Nephron (organoid): ENCODE results near the gene TTC22.

Experiments used
- H3K27ac Mint-ChIP-seq, 3 experiments: 2 replicates each; pipeline ENCODE4 v1.8.0; 2020; ENCODE audit warnings: mixed read lengths in 3 of 3, mild to moderate bottlenecking in 2 of 3, moderate library complexity in 1 of 3
- H3K27me3 Mint-ChIP-seq: 2 replicates; pipeline ENCODE4 v1.8.0; 2021; ENCODE audit warnings: low read depth, mild to moderate bottlenecking, moderate library complexity, mixed read lengths
- H3K36me3 Mint-ChIP-seq: 2 replicates; pipeline ENCODE4 v1.8.0; 2020; ENCODE audit warnings: low read depth, mixed read lengths
- H3K4me1 Mint-ChIP-seq: 2 replicates; pipeline ENCODE4 v1.8.0; 2020; ENCODE audit warnings: mixed read lengths
- H3K4me3 Mint-ChIP-seq, 3 experiments: 2 replicates each; pipeline ENCODE4 v1.8.0; 2020; ENCODE audit warnings: mild to moderate bottlenecking in 3 of 3, mixed read lengths in 3 of 3, moderate library complexity in 2 of 3
- H3K9me3 Mint-ChIP-seq: 2 replicates; pipeline ENCODE4 v1.8.0; 2020; ENCODE audit warnings: mixed read lengths
- TF ChIP-seq, protein P1 (sequence below), 3 experiments: fragments of 200-600 bp; sonication (generic); IDR thresholded peaks; one replicate each; pipeline ENCODE4 v1.5.0; 2021; ENCODE audit warnings: antibody characterized with exemption in 3 of 3; ENCODE audit not compliant: unreplicated experiment in 3 of 3

Gene TTC22

DNA sequence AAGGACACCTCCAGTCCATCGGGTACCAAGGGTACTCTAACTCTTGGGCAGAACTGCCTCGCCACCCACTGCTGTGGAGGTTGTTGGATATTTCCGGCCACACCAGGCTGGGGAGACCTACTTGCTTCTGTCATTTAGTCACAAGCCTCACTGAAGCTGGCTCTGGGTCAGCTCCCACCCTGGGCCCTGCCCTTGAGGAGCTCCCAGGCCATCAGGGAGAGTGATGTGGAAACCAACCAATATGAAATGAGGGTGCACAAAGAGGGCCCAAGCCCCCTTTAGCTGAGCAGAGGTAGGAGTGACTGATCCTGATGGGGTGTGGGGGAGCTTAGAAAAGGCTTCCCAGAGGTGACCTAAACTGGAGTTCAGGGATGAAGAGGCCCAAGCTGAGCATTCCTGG lies 56.4 kb downstream of the TTC22 start:
- H3K9me3 Mint-ChIP-seq, result no peaks in the 10 kb centered on the region
- no peaks in the 10 kb centered on the region for H3K4me1 Mint-ChIP-seq
- peaks cover 1% of the 10 kb centered on the region for H3K27me3 Mint-ChIP-seq
- TF ChIP-seq, protein P1, sequence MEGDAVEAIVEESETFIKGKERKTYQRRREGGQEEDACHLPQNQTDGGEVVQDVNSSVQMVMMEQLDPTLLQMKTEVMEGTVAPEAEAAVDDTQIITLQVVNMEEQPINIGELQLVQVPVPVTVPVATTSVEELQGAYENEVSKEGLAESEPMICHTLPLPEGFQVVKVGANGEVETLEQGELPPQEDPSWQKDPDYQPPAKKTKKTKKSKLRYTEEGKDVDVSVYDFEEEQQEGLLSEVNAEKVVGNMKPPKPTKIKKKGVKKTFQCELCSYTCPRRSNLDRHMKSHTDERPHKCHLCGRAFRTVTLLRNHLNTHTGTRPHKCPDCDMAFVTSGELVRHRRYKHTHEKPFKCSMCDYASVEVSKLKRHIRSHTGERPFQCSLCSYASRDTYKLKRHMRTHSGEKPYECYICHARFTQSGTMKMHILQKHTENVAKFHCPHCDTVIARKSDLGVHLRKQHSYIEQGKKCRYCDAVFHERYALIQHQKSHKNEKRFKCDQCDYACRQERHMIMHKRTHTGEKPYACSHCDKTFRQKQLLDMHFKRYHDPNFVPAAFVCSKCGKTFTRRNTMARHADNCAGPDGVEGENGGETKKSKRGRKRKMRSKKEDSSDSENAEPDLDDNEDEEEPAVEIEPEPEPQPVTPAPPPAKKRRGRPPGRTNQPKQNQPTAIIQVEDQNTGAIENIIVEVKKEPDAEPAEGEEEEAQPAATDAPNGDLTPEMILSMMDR (IDR thresholded peaks at IDR 0.05; ENCODE audit: unreplicated experiment in 3 of 3), result no peak
- H3K36me3 Mint-ChIP-seq, result peaks cover 24% of the 10 kb centered on the region
- H3K4me3 Mint-ChIP-seq, result no peak overlapping the region
- no peak overlapping the region for H3K27ac Mint-ChIP-seq

DNA sequence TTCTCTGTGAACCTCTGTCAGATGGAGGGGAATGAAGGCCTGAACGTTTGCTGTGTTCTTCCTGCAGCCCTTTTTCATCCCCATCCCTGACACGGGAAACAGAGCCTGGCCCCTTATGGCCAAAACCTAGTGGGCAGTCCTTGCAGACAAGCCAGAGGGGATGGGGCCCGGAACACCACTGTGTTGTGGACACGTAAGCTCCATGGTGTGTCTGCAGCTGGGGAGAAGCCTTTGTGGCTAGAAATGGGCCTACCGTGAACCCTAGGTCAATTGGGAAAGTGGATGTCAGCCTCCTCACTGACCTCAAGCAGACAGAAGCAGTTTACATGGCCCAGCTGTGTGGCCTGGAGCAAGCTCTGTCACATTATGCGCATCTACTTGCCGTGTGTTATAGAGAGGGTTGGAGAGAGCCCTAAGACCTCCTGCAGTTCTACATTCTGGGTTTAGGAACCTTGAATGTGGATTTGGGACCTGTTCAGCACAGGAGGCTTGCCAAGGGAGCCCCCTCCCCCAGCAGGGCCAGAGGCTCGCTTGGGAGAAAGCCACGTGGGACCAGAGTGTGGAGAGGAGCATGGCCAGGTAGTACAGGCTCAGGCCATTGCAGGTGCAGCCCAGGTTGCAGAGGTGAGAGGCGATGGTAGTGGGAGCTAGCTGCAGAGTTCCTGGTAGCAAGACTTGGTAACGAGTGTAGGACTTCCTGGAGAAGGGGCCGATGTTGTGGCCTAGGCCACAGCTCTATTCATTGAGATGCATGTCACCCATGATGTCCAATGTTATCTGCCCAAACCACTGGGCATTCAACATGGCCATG lies 57.5 kb downstream of the TTC22 start:
- H3K27ac Mint-ChIP-seq, result no peak overlapping the region
- H3K36me3 Mint-ChIP-seq, result peaks cover 30% of the 10 kb centered on the region
- H3K4me3 Mint-ChIP-seq, result no peak overlapping the region
- H3K27me3 Mint-ChIP-seq, result no peaks in the 10 kb centered on the region
- TF ChIP-seq, protein P1 (IDR thresholded peaks at IDR 0.05; ENCODE audit: unreplicated experiment in 3 of 3), result no peak
- H3K9me3 Mint-ChIP-seq, result no peaks in the 10 kb centered on the region
- no peaks in the 10 kb centered on the region for H3K4me1 Mint-ChIP-seq

DNA sequence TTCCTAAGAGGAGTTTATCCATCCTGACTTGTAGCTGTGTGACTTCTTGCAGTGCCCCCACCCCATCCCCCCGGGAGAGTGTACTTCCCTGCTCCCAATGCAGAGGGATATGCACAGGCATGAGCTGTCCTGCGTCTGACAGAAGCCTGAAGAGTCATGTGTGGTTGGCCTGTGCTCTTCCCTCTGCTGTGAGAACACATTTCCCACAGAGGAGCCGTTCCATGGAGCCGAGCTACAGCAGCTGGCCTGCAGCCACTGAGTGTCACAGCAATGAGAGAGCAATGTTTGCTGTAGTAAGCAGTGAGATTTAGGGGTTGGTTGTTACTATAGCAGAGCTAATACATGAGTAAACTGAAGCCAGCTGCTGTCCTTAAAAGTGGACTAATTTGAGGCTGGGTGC lies 58.8 kb downstream of the TTC22 start:
- Mint-ChIP-seq H3K9me3 (no peaks in the 10 kb centered on the region), H3K27me3 (no peaks in the 10 kb centered on the region), H3K27ac (peak overlapping the region in 1 of 3 experiments; percentile 42), H3K4me3 (no peak overlapping the region), H3K36me3 (peaks cover 42% of the 10 kb centered on the region), H3K4me1 (no peaks in the 10 kb centered on the region)
- TF ChIP-seq, protein P1 (IDR thresholded peaks at IDR 0.05; ENCODE audit: unreplicated experiment in 3 of 3), result no peak

DNA sequence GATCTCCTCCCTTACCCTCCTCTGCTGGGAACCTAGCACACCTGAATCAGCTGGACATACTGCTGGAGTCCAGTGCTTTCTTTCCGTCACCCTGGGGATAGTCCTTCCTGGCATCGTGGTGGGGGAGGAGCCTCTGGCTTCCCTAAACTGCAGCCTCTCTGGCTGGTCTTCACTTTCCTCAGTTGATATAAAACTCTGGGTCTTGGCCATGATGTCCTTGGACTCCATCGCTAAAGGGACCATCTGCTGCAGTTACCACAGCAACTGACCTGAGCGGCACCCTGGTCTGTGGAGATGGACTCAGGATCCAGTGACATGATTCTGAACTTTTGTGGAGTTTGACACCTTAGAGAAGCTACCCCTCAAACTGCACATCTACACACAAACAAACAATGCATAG lies 59.6 kb downstream of the TTC22 start:
- Mint-ChIP-seq H3K27me3 (no peaks in the 10 kb centered on the region), H3K4me1 (no peaks in the 10 kb centered on the region), H3K36me3 (peaks cover 49% of the 10 kb centered on the region), H3K9me3 (no peaks in the 10 kb centered on the region), H3K27ac (no peak overlapping the region), H3K4me3 (no peak overlapping the region)
- TF ChIP-seq, protein P1 (IDR thresholded peaks at IDR 0.05; ENCODE audit: unreplicated experiment in 3 of 3), result no peak

DNA sequence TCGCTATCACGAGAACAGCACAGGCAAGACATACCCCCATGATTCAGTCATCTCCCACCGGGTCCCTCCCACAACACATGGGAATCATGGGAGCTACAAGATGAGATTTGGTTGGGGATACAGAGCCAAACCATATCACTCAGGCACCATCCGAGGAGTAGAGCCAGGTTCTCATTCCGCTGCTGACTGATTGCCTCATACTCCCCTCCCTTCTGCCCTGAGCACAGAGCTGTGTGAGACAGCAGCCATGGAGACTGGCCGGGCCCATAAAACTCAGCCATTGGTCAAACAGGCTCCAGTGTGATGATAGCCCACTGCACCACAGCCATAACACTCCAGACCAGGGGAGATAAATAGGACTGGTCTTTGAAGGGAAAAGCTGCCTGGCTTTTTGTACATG lies 62.9 kb downstream of the TTC22 start:
- H3K27me3 Mint-ChIP-seq, result no peaks in the 10 kb centered on the region

More for the DNA sequence above, 62.9 kb downstream of the TTC22 start:
- TF ChIP-seq, protein P1 (IDR thresholded peaks at IDR 0.05; ENCODE audit: unreplicated experiment in 3 of 3), result no peak
- H3K4me1 Mint-ChIP-seq, result no peaks in the 10 kb centered on the region
- no peak overlapping the region for H3K4me3 Mint-ChIP-seq
- H3K27ac Mint-ChIP-seq, result no peak overlapping the region
- H3K9me3 Mint-ChIP-seq, result no peaks in the 10 kb centered on the region
- H3K36me3 Mint-ChIP-seq, result peaks cover 69% of the 10 kb centered on the region
